MV-4-11 (cell line): ENCODE measurements around the gene CFDP1.
"Not testable (repeated sequence)": the region's sequence is repeated elsewhere in the genome, so short reads cannot be mapped to it uniquely, and the experiment has no call there.

Experiments used
- DNase-seq: peaks from one replicate; lab custom pipeline; 2025; lab: John Stamatoyannopoulos, UW

The CFDP1 gene

DNA sequence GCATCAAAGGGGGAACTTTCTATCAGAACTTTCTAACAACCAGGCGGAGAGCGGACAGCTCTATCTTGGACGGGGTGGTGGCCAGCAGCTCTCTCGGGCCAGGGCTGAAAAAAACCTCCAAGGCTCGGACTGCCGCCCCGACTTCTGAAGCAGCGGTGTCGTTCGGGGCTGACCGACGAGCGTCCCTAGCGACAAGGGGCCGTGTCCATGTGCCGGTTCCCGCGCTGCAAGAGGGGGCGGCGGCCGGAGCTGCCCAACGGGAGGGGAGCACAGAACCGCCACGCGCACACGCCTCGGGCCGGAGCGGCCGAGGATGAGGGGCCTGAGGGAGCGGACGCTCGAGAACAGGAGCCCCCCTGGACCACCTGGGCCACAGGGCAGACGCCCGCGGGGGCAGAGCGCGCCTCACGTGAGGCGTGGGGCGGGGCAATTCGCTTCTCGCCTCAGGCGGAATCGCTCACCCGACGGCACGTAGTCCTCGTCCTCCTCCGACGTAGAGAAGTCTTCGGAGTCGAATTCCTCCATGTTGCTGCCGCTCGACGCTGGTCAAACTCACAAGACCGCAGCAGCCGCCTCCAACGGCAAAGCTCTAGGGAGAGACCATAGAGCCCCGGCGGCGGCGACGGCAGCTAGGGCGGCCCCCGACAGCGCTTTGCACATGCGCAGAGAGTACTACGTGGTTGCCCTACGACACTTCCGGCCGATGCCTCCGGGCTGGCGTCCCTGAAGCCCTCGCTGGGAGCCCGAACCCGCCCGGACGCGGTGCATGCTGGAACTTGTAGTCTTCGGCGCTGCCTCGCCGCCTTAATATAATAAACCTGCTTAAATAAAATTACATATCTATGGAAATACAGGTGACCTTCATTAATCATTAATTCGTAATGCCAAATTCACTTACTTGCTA is at the start of gene CFDP1:
TSS of gene CFDP1 (minus strand) at position 676 of the 904 bp plus-strand sequence. CDS start at position 525, 151 bp downstream.
- peak; percentile 93 for DNase-seq

DNA sequence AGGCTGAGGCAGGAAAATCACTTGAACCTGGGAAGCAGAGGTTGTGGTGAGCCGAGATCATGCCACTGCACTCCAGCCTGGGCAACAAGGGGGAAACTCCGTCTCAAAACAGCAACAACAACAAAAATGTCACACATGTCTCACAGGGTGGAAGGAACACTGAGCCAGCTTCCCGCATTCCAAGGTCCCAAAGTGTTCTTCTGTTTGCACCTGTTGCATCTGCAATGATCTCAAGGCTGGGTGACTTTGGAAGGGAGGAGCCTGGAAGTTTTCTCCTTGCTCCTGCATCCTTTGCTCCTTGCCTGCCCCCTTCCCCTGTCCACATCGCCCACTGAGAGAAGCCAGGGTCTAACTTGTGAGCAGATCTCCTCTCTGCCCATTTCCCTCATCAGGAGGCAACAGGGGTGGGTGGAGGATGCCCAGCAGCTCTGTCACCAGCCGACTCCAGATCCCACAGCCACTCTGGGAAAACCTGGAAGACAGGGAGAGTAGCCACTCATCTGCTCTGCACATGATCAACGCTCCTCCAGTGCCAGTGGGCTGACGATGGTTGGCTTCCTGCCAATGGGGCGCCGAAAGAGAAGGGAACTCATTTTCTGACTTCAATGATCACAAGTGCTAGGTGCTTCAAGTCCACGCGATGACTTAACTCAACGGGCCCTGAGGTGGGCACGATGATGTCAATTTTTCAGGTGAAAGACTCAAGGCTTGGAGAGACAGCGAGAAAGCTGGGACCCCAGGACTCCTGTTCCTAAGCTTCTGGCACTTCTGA is 49.3 kb upstream of the CFDP1 start:
- DNase-seq, result no peak

DNA sequence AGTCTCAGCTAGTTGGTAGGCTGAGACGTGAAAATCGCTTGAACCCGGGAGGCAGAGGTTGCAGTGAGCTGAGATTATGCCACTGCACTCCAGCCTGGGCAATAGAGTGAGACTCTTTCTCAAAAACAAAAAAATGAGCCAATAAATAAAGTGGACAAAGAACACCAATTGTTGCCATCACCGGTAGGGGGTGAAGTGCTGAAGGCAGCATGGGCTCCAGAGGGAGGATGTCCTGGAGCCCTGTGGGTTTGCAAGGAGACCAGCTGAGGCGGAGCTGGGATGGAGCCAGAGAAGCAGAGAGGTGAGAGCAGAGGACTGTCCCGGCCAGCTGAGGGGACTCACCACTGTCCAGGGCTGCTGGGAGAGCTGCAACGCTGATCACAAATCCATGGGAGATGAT is 48.2 kb upstream of the CFDP1 start:
- no peak for DNase-seq

DNA sequence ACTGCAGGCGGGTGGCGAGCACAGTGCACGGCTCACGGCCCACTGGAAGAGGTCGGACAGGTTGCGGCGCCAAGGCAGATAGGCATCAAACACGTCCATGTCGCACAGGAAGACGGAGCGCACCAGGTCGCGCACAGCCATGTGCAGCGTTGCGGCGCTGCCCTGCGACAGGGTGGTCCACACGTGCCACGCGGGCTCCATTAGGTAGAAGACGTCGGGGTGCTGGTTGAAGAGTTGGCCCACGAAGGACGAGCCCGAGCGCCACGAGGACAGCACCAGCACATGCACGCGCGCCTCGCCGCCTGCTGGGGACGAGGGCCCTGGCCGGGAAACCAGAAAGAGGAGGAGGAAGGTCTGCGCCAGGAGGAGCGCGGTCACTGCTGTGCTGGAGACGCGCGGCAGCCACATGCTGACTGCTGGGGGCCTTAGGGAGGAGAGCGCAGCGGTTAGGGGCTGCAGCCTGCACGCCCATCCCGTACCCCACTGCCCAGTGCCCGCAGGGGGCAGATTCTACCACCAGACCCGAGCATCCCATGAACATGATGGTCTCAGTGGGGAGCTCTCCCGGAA is 46.2 kb upstream of the CFDP1 start:
- DNase-seq, result no peak

DNA sequence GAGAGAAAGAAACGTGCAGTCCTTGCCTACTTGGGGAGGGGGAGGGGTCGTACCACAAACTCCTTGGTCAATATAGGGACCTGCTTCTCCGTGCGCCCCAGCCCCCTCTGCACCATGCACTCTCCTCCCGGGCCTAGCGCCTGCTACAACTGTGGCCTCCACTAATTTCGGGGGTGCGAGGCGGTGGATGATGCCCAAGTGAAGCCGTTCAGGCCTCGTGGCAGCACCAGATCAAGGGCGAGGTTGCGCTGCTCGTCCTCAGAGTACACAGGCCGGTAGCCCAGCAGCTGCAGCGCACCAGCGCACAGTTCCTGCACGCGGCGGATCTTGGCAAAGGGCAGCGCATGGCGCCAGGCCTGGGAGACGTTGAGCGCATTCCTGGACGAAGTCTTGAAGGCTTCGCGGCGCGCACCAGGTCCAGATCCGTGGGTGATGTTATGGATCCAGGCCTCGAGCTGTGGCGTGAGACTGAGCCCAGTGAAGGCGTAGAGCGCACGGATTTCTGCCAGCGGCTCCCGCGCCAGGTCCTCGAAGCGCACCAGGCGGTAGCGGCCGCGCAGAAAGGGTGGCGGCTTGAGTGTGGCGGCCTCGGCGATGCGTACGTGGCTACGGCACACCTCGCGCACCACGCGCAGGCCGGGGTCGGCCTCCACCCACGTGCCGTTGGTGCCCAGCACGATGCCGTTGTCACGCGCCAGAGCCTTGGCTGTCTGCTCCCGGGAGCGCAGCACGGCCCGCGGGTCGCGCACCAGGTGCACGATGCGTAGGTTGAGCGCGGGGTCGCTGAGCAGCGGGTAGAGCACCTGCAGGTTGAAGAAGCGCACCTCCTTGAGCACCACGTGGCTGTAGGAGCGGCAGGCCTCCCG is 45.4 kb upstream of the CFDP1 start:
- no peak for DNase-seq

DNA sequence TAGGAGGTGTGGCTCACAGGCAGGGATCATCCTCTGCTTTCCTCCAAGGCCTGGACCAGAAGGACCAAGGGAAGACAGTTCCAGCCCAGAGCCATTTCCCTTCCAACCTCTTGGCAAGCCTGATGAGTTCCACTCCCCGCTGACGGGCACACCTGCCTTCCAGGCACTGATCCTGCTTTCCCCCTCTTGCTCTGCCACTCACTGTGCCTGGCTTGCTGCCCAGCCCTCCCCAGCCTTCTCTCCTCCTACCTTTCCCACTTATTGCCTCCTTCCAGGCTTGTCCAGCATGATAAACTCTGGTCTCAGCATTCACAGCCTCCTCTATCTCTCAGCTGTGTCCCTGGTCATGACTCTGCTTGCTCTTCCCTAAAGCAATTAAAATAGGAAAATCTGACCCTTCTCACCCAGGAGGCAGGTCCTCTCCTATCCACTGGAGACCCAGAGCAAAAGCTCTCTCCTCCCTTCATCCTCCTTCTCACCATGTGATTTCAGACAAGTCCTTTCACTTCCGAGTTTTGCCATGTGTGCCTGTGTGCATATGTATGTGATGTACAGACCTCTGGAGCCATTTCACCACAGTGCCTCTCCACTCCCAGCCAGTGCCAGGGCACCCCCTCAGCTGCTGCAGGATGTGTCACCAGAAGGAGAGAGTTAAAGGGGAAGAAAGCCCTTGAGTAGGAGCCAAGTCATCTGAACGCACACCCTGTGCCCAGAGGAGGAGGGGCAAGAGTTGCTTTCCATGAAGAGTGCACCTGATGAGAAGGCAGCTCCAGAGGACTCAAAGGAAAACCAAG is 44.6 kb upstream of the CFDP1 start:
- peak; percentile 98 for DNase-seq

DNA sequence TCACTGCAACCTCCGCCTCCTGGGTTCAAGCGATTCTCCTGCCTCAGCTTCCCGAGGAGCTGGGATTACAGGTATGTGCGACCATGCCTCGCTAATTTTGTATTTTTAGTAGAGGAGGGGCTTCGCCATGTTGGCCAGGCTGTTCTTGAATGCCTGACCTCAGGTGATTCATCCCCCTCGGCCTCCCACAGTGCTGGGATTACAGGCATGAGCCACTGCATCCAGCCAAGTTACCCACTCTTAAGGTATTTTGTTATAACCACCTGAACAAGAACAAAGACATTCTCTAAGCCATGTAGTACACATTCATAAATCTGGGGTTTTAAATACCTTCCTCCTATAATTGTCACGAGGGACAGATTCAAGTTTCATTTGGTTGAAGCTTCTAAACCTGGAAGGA is 43.5 kb upstream of the CFDP1 start:
- DNase-seq, result no peak

DNA sequence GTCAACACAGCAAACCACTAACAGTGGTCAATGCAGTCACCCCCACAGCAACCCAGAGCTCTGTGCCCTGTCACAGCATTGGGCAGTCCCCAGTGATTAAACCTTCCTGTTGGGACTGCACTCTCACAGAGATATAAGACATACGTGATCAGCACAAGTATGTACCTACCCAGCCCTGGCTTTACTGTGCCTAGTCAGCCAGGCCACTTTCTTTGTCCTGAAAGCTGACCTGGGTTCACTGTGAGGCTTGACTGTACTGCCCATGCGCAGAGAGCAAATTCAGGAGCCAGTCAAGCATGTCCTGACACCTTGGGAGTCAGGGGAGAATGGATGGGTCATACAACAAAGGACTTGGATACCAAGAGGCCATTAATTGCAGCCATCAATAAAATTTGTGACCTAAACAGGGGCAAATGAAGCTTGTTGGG is 42.1 kb upstream of the CFDP1 start:
- no peak for DNase-seq

DNA sequence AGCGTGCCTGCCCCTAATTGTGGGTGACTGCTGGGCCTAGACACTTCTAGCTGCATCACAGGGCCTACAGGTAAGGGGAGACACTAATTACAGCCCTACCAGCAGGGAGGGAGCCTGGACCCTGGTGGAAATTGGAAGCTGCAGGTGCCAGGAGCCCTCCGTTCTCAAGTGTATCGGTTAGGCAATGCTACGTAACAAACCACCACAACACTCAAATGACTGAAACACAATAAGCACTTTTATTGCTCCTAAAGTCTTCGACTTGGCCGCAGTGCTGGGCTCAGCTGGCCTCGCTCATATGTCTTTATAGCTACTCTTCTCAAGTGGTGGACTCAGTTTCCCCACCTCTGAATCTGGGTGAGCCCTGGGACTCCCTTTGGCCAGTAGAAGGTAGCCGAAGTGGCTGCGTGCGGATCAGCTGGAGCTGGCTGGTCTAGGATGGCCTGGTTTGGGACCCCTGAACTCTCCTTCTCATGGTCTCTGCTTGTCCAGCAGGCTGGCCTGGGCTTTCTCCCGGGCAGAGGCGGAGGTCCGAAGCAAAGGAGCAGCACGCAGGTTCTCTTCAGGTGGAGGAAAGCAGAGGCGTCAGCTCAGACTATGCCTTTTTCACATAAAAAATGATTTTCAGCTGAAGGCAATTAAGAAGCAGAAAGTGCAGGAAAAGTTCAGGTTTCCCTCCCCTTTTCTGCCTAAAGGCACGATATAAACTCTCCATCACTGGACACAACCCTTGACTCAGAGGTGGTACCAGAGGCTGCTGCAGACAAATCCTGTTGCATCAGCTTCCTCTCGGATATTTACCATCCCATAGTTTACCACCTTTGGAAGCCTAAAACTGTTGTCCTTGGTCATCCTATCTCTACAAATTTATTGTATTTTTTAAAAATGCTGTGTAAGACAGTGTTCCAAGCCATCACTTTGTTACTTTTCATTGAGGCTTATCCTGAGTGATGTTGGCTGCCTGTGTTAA is 39.9 kb upstream of the CFDP1 start:
- DNase-seq, result no peak

DNA sequence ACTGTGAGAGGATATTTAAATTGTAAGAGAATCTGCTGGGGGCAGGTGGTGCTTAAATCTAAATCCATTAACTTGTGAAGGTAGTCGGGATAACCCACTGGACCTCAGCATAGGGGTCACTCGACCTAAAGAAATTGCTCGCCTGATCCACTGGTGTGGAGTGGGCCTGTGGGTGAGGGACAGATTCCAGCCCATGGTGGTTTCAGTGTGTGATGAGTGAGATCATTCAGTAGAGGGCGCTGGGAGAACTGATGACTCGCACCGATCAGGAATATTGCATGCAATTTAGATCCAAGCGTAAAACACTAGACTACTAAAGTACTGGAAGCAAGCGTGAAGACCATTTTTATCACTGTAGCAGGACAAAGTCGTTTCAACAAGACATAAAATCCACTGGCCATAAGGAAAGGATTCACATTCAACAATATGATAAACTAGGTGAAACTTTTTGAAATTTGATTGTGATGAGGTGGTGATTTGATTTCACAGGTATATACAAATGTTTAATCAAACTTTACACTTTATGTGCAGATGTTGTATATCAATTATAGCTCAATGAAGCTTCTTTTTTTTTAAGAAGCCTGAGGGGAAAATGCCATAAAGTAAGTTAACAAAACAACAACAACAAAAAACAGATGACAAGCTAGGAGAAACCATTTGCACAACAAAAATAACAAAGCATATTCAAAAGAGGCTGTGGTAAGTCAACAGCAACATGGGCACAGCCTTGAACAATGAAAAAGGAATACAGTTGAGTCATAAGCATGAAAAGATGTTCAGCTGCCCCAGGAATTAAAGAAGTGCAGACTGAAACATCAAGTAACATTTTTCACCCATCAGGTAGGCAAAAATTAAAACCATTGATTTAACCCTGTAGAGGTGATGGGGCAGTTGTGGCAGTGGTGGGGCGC is 38.7 kb upstream of the CFDP1 start:
- DNase-seq, result peak; percentile 61

DNA sequence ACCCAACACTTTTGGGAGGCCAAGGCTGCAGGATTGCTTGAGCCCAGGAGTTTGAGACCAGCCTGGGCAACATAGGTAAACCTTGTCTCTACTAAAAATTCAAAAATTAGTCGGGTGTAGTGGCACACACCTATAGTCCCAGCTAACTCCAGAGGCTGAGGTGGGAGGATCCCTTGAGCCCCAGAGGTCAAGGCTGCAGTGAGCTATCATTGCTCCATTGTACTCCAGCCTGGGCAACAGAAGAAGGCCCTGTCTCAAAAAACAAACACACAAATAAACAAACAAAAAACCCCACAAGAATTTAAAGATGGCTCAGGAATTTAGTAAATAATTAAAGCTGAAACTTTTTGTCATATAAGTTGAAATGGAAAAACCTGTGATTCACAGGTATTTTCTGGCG is 33.5 kb upstream of the CFDP1 start:
- no peak for DNase-seq

DNA sequence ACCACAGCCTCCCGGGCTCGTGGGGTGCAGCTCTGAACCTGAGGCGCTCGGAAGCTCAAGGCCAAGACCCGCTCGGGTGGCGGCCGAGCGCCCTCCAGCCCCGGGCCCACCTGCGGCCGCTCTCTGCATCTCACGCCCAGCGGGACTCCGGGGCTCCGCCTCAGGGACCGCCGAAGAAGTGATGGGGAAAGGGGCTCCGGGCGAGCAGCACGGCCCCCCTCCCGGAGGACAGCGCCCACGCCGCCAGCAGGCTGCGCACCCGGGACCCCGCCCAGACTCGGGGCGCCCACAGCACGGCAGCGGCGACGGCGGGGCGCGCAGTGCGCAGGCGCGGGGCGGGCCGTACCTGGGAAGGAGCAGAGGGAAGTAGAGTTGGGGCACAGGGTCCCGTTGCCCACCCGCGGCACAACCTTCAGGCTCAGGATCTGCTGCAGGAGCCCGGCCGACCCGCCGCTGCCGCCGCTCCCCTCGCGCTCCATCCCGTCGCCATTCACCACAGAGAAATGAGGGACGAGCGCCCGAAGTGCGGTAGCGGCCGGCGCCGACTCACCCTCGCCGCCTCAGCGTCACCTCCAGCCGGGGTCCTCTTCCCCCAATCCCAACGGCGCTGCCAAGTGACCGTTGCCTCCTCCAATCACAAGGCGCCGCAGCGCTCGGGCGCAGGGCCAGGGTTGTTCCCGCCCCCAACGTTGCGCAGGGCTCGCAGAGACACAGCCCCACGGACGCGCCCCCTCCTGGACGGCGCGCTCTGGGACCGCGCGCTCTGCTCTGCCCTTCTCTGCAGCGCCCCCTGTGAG is 31.0 kb upstream of the CFDP1 start, which contains the start of gene TMEM170A:
TSS of gene TMEM170A (minus strand) at position 568 of the 797 bp plus-strand sequence. CDS start at position 479, 89 bp downstream.
- DNase-seq, result peak; percentile 97

DNA sequence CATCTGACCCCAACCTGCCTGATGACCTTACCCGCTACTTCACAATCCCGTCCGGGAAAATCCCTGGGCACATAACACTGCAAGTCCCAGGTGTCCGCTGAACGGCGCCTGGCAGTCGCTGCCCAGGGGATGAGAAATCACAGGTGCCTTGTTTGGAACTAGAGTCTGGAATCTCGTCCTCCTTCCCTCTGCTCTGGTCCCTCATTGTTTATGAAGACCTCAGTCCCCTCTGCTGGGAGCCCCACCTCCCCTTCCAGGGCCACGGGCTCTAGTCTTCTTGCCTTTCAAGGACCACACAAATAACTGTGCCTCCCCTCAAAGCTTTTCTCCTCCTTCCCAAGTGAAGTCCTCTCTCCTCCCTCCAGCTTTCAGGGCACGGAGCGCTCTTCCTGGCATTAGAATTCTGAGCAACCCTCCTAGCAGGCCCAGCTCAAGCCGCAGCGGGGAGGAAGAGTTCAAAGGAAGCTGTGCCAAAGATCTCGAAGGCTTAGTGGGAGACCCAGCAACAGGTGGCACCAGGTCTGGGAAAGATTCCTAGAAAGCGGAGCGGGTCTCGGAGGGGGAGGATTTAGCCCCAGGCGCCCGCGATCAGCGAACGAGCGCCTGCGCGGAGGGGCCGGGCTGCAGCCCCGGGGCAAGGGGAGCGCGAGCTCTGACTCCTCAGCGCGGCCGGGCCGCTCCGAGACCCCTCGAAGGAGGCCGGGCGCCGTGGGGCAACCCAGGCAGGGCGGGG is 30.3 kb upstream of the CFDP1 start:
- DNase-seq, result not testable (repeated sequence)

DNA sequence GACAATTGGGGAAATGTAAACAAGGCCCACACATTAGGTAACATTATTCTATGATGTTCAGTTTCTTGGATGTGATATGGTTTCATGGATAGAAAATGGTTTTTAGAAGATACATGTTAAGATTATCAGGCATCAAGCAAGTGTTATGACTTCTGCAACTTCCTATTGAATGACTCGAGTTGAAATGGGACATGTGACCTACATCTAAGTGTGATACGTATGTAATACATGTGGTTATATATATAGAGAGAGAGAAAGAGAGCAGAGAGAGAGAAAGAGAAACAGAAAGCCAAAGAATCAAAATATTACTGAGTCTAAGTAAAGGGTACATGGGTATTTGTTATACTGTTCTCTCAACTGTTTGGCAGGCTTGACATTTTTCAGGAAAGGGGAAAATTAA is 29.5 kb upstream of the CFDP1 start:
- DNase-seq, result peak; percentile 12

DNA sequence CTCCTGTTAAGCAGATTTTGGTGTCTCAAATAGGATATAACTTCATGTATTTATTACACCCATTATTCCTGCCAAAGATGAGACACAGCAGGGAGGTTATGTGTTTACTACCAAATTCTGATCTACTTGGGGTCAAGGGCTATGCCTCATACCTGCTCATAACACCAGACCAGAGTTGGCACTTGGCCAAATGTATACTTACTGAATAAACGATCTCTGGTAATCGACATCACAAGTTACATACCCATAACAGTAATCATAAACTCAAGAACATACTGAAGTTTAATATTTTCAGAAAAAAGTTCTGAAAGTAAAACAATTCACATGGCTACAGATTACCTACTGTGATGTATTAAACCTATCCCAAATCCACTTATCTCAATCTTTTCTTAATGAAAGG is 28.3 kb upstream of the CFDP1 start:
- DNase-seq, result no peak

DNA sequence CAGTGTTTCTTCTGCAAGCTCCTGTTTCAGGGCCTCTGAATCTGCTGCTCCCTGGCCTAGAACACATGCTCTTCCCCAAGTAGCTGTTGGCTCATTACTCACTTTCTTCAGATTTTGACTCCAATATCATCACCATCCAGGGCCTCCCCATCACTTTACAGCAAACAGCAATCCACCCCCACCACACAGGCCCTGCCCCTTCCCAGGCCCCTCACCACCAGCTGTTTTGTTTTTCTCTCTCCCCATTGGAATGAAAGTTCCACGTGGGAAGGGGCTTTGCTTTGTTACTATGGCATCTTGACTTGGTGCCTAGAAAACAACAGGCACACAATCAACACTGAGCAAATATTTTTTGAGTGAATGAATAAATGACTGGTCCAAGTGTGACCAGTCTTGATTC is 27.1 kb upstream of the CFDP1 start:
- no peak for DNase-seq

DNA sequence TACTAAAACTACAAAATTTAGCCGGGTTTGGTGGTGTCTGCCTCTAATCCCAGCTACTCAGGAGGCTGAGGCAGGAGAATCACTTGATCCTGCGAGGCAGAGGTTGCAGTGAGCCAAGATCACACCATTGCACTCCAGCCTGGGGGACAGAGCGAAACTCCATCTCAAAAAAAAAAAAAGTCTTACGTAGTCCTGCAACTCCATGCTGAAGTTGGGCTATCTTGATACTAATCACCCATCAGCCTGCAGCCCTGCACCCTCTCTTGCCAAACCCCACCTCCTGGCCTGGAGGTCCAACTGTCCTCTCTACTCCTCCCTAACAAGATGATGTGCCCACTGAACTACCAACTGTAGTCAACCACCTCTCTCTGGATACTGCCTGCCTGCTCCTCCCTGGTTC is 26.4 kb upstream of the CFDP1 start:
- no peak for DNase-seq
